Suprapubic skin (tissue), 3 donors: ENCODE data around the gene C3orf38.

Experiments
- POLR2A ChIP-seq, 2 donors: fragments of 450-650 bp; IDR thresholded peaks; one replicate each; pipeline ENCODE4 v1.6.1; 2017; ENCODE audit warnings: antibody characterized with exemption in 2 of 2, mild to moderate bottlenecking in 2 of 2, moderate library complexity in 2 of 2
- TF ChIP-seq, protein P1 (sequence below), 2 donors: fragments of 200-600 bp in 1 of 2; fragments of 450-650 bp in 1 of 2; sonication (generic) in 1 of 2; IDR thresholded peaks; one replicate each; pipeline ENCODE4 v1.5.1; 2016 to 2019; ENCODE audit warnings: antibody characterized with exemption in 2 of 2, mild to moderate bottlenecking in 1 of 2, moderate library complexity in 1 of 2

DNA sequence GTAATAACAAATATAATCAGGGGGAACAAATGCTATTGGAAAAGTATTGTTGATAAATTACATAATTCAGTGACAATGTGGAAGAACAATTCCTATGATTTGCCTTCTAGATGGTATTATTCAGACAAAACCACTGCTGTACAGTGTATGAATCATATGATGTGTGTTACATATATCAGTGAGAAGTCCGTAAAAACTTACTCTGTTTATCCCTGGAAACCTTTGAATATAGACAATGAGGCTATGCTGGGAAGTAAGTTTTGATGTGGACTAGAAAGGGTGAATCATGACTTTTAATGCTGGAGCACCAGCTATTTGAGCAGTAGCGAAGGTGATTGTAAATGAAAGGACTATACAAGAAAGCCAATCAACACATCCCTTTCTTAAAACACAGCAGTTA, 17.9 kb downstream of the C3orf38 start:
- no peak for TF ChIP-seq POLR2A (IDR thresholded peaks at IDR 0.05)
- TF ChIP-seq, protein P1, sequence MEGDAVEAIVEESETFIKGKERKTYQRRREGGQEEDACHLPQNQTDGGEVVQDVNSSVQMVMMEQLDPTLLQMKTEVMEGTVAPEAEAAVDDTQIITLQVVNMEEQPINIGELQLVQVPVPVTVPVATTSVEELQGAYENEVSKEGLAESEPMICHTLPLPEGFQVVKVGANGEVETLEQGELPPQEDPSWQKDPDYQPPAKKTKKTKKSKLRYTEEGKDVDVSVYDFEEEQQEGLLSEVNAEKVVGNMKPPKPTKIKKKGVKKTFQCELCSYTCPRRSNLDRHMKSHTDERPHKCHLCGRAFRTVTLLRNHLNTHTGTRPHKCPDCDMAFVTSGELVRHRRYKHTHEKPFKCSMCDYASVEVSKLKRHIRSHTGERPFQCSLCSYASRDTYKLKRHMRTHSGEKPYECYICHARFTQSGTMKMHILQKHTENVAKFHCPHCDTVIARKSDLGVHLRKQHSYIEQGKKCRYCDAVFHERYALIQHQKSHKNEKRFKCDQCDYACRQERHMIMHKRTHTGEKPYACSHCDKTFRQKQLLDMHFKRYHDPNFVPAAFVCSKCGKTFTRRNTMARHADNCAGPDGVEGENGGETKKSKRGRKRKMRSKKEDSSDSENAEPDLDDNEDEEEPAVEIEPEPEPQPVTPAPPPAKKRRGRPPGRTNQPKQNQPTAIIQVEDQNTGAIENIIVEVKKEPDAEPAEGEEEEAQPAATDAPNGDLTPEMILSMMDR (IDR thresholded peaks at IDR 0.05) = no peak
